GM19397 (cell line): ENCODE data around the gene YPEL2.
A peak's percentile ranks its signal among the peaks of the same experiment; 100 is the strongest.

Experiments used
- ATAC-seq: cut with Tn5 transposase; IDR thresholded peaks from one replicate; pipeline ENCODE4 v1.9.1; 2021; ENCODE audit warnings: mild to moderate bottlenecking, moderate library complexity; ENCODE audit not compliant: unreplicated experiment

The YPEL2 gene

DNA sequence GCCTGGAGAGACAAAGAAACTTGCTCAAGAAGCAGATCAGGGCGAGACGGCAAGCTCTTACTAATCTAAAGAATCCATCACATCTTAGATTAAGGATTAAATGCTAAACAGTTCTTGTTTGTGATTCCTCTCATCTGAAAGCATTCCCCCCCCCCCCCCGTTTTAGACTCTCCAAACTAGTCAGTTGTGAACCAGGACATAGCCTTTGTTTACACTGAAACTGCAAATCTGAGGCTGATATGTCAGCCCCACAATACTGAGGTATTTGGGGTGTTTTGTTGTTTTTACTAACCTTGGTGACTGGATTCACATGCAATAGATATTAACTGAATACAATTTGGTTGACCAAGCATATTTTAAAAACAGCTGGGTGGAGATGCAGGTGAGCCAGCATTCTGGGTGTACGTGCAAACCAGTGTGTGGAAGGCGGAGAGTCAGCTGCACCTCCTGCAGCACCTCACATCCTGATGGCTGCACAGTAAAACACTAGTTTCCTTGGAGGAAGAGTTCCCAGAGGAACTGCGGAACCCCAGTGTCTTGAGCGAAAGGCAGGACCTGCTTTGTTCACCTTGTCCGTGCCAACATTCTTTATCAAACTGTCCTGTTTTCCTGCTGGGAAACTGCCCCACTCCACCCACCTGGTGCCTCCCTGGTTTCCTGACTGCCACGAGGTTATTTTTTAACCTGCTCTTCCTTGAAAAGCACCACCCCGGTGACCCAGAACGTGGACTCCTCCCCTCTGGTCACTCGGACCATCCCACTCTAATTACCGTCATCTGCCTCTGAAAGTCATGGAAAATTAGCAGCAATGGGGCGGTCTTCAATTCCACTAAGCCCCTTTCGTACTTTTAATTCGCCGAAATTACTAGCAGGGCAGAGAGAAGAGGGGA is 1.2 kb upstream of the YPEL2 start:
- ATAC-seq: no peak

DNA sequence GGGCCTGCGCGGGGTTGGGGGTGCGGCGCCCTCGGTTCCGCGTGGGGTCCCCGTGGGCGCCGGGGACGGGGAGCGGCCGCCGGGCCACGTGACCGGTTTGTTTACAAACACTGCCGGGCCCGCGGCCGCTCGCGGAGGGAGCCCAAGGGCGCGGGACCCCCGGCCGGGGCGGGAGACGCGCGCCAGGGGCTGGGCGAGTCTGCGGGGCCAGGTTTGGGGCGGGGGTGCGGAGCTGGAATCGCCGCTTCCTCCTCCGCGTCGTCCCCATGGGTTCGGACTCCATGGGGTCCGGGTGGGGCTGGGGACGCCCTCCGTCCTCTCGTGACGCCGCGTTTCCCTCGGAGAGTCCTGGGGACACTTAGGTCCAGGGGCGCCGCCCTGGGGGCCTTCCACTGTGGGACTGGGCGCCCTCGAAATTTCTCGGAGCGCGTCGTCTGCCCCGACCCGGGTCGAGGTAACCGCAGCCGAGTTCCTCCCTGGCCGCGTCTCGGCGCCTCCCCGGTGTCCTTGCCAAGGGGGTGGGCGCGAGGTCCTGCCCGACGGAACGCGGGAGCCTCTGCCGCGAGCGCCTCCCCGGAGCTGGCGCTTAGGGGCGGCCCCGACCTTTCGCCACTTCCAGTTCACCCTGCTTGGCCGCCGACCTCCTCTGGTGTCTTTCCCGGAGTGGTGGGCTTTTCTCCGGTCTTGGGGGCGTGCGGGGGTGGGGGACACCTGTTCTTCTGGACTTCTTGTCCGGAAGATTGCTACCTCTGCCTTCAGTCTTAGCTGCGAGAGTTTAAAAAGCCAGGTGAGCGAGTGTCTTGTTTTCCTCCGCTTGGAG is 684 bp downstream of the YPEL2 start:
- peak; percentile 30 for ATAC-seq

DNA sequence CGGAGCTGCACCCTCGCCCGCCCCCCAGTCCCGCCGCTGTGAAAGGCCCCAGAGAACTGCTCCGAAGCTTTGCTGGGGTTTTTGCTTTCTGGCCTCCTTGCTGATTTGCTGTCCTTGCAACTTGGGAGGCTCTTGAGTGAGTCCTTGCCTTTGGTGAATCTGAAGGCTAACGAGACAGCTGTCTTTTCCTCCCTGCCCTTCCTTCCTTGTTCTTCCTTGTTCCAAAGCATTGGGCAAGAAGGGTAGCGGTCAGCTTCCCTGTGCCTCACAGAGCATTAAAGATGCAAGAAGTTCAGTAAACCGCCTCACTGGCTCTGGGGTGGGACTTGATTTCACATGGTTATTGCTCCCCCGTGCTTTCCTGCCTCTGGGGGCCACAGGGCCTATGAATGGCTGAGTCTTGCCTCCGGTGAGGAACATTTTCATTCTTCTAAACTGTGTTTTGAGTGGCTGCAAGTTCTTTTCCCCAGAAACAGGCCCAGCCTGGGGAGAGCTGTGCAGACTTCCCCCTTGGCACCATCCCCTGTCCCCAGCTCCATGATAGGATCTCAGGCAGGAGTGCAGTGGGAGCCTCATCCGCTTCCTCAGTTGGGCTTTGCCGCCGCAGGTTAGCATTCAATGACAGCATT is 1.4 kb downstream of the YPEL2 start:
- ATAC-seq: no peak

DNA sequence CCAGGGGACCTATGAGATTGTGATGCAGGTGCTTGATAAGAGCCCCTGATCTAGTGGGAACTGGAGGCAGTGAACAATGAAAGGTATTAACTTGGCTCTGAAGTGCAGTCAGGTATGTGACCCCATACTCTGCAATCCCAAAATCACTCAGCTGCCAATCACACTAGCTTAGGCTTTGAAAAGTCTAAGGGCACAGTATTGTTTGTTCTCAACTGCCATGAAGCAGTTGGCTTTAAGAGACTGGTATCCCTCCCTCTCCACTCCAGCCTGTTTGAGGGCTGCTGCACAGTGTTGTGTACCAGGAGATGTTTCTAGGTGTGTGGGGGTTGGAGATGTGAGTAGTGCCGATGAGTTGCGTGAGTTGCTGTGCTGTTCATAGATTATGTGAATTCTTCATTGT is 2.4 kb downstream of the YPEL2 start:
- ATAC-seq: no peak

DNA sequence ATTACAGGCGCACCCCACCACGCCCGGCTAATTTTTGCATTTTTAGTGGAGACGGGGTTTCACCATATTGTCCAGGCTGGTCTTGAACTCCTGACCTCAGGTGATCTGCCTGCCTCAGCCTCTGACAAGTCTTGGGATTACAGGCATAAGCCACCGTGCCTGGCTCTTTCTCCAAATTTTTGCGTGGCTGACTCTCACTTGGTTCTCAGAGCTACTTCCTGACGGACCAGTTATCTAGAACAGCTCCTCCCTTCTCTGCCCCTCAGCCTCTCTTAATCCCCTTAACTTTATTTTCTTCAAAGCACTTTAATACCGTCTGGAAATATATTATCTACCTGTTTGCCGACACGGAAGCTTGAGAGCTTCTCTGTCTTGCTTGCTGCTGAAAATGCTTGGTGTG is 4.2 kb downstream of the YPEL2 start:
- ATAC-seq: no peak

DNA sequence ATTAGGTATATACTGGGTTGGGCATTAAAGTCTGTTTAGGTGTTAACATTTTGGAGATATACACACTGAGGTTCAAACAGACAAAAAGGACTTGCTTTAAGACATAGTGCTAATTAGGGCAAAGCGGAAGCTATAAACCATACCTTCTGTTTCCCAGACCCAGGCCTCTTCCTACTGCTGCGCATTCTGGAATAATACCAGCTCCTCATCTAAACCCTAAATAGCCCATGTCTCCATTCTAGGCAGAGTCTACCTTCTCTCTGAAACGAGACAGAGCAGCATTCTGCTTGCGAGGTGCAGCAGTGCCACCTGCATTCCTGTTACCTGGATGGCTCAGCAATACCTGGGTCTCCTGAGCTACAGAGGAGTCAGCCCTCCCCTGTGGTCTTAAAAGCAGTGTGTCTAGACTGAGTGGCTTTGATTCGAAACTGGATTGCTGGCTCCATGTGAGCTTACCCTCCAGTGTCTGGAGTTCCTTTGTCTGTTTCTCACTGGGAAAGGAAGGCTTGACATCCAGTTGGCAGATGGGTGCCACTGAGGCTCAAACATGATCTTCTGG is 6.4 kb downstream of the YPEL2 start:
- no peak for ATAC-seq

DNA sequence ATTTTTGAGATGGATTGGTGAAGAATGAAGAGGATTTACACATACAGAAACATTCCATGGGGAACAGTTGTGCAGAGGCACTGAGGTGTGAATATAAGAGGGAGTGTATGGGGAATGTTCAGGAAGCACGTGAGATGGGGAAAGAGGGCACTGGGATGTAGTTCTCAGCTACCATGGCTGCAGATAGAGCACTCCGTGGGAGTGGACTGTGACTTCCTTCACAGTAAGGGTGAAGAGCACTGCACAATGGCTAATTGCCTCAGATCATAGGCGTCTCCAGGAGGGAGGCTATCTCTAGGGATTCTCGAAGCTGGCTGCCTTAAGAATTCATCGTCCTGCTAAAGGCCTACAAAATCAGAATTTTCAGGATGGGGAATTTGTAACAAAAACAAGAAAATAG is 7.0 kb downstream of the YPEL2 start:
- no peak for ATAC-seq

DNA sequence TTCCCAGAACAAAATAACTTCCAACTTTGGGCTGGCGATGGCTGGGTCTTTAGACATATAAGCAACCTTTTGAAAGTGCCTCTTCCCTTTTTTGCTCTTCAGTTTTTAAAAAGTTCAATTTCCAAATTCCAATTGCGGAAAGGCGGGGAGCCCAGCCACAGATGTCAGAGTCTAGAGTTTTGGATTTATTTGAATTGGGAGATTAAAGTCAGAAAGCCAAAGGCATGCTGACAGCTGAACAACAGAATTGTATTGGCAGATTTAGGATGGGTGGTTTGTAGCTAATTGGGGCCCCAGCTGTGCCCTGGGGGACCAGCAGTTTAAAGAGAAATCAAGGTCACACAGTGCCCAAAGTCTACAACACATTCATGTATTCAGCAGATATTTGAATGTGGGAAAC is 10.5 kb downstream of the YPEL2 start:
- no peak for ATAC-seq

DNA sequence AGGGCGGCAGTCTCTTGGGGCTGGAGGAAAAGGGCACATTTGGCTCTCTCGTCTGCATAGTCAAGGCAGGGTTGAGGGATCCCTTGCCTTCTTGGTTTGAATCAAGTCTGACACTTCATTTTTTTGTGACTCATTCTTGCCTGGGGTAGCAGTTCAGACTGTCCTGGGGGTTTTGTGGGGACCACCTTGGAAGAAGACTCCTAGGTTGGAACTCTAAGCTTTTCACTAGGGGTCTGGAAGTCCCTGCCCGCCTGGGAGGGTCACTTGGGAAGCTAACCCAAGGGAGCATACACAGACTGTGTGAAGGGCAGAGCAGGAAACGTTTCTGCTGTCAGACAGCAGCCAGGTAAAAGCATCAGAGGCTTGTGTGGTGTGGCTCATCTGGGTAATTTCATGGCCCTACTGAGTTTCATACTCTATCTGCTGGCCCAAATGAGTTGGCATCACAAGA is 11.3 kb downstream of the YPEL2 start:
- ATAC-seq: no peak

DNA sequence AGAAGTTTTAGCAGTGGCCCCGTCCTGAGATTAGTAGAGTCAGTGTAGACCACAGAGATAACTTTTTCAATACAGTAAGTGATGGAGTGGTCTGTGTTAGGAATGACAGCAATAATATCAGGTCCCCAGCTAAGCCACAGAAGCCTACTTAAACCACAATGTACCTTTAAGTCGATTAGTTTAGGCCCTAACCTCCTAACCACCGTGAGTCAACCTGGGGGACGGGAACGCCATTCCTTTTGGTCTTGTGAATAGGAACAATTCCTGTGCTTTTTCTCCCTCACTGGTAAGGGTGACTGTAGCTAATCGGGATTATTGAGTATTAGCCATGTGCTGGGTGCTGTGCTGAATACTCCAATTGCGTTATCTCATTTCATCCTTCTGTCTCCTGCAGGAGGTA is 14.0 kb downstream of the YPEL2 start:
- no peak for ATAC-seq

DNA sequence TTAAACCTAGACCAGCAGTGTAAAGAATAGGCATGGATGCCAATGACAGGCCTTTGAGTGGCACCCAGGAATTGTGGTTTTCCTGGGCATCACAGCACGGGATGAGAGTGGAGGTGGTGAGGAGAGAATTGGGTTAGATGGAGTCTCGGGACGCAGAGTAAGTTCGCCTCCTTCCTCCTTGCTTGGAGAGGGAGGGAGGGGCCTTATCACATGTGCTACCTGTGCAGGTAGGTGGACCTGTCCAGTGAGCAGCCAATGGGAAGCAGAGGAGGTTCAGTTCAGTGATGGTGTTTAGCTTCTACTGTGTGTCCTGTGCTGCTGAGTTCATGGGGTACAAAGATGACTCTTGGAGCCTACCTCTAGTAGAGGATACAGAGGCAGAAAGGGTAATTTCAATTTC is 14.9 kb downstream of the YPEL2 start:
- ATAC-seq: no peak

DNA sequence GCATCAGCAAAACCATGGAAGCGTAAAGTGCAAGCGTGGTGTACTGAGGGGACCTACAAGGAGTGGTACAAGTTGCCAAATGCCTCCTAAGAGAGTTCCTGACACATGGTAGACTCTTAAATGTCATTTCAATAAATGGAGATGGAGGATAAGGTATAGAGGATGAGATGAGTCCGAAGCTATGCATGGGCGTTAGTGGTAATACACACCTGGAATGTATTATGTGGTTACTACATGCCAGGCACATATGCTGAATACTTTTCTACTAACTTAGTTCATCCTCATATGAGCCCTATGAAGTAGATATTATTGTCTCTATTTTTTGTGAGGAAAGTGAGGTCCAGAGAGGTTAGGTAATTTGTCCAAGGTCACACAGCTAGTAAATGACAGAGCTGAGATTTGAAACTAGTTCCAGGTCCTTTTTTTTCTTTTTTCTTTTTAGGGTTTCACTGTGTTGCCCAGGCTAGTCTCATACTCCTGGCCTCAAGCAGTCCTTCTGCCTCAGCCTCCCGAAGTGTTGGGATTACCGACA is 15.5 kb downstream of the YPEL2 start:
- ATAC-seq: no peak

DNA sequence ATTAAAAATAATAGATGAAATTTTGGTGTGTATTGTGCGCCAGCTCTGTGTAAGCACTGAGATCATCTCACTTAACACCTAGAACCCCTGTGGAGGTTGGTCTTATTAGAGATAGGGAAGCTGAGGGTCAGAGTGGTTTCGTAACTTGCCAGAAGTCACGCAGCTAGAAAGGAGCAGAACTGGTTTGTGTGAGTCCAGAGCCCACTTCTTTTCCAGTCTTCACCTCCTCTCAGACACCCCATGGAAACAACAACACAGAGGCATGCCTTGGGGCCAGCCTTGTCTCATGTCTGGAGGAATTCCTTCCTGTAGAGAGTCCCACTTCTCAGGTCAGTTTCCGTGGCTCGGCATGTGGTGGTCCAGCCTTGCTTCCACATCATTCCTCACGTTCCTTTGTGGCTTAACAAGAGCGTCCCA is 16.5 kb downstream of the YPEL2 start:
- ATAC-seq: no peak

DNA sequence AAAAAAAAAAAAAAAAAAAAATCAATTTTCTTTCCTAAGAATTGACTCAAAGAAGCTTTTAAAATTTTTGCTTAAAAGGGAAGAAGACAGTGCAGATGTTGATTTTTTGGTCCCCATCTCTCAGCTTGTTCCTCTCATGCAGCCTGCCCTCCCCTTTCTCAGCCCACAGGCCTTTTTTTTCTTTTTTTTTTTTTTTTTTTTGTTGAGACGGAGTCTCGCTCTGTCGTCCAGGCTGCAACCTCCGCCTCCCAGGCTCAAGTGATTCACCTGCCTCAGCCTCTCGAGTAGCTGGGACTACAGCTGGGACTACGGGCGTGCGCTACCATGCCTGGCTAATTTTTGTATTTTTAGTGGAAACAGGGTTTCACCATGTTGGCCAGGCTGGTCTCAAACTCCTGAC is 17.7 kb downstream of the YPEL2 start:
- no peak for ATAC-seq

DNA sequence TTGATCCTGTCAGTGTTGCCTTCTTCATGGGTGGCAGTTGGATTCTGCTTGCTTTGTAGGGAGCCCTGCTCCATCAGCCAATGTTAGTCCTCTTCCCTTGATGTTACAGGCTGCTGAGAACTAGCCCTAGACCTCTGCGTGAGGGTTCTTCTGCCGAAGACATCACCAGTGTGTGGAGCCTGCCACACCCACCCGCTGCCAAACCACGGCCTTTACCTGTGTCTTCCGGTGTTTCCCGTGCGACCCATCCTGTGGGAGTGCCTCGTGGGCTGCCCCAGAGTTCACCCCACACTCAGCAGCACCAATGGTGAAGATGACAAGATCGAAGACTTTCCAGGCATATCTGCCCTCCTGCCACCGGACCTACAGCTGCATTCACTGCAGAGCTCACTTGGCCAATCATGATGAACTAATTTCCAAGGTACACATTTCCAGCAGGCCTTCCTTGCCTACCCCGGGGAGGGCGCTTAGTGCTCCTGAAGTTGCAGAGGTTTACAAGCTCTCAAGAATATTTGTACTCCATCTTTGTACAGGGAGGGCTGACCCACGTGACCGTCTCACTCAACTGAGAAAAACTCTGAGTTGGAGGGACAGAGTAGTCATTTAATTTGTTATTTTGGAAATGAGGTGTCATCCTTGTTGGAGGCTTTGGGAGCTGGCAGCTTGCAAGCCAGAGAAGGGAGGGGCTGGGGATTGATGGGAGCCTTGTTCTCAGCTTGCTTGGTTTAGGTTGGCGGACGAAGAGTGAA is 21.8 kb downstream of the YPEL2 start:
- ATAC-seq: no peak

DNA sequence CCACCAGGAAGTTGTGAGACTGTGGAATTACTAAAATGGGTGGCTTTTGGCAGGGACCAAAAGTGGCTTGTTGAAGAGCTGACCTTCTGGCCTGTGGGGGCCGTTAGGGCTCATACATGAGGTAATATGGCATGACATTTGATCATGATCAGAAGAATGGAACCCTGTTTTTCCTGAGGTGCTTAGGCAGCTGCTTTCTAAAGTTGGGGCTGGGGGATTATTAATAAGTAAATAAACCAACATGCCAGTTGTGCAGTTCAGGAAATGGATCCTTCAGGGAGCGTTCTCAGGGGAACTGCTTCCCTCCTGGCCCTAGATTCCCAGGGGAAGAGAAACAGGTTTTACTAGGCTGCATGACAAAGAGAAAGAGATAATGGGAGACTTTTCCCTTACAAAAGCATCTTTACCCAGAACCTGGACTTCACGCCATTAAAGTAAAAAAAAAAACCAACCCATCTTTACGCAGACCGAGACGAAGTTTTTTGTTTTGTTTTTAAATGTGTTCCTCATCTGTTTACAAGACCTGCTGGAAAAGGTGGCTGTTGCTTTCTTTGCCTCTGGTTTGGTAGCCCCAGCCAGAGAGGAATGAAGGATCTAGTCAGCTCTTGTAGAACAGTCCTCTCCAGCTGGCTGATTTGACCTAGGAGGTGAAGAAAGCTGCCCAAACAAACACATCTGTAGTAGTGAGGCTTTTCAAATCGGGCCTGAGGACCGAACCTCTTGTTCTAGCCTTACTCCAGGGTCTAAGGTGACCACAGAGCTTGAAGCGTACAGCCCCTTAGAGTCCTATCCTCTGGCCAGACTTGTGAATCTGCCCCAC is 22.7 kb downstream of the YPEL2 start:
- no peak for ATAC-seq

DNA sequence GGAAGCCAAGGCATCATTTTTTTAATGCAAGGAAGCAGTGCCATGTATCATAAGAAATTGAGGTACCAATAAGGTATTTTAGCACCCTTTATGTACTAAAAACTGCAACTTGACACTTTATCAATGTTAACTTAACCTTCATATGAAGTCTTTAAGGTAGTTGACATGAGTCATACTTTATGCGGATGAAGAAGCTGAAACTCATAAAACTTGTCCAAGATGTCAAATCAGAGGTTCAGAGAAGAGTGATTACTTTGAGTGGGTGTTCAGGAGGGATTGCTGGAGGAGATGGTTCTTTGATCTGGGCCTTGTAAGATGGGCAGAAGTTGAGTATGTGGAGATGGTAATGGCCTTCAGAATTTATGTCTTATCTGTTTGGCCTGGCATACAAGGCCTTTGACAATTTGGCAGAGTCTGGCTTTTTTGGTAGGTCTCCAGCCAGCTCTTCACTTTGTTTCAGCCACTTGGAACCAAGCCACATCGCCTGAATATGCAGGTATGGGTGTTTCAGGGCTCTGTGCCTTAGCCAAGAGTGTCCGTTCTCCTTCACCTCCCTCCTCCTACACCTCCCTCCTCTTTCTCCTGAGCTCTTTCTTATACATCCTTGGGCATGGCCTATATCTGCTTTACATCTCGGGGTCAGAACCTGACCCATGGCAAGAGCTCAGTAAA is 23.7 kb downstream of the YPEL2 start:
- ATAC-seq: no peak

DNA sequence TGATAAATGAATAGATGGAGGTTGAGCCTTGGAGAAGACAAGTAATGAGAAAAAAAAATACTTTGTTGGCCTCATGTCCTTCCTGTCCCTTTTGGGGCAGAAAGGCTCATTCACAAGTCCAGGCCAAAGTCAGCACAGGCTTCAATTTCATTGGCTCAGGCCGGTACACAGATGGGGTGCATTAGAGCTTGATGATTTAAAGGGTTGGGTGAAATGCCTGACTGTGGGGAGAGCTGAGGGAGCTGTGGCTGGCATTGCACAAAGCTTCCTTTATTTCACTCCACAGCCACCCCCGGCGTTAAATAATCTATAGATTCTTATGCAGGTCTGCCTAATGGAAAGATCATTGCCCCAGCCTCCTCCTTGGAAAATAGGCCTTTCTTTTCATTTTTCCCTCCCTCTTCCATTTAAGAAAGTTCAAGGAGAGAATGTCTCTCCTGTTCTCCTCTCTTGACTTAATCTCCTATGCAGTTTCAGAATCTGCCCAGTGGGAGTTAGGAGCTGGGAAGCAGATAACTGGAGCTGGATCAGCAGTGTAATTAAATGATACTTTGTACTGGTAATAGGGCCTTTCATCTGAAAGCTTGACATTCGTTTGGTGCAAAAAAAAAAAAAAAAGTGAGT is 24.4 kb downstream of the YPEL2 start:
- ATAC-seq: no peak
